HepG2 (cell line): ENCODE measurements around the gene CTCF. TPM values are rescaled to one million over a fixed set of nuclear protein-coding genes. Genes with fewer than 3 reads are reported as not detected.
A peak's percentile ranks its signal among the peaks of the same experiment; 100 is the strongest.

Experiments used
- ATAC-seq: fragments of 200-7000 bp; cut with Tn5 transposase; 3 replicates; pipeline ENCODE4 v1.9.1; 2020; ENCODE audit warnings: mild to moderate bottlenecking, moderate library complexity
- BruUV-seq: library from RNA; stranded (reverse); fragments of 400-500 nt; replicated peaks from 2 replicates; lab custom pipeline; 2021; lab: Mats Ljungman, UMichigan
- CTCF ChIA-PET: fragments of 300-600 bp; formaldehyde crosslinking; extraction: SDS; loops from one replicate; lab custom pipeline; 2021; ENCODE audit warnings: low total read pairs, inconsistent platforms, low intra/inter-chr PET ratio; lab: Yijun Ruan, JAX
- POLR2A ChIA-PET: fragments of 350-600 bp; sonication (Branson Sonifier 250); formaldehyde crosslinking; loops from one replicate; lab custom pipeline; 2020; ENCODE audit warnings: antibody characterized with exemption, inconsistent platforms; lab: Yijun Ruan, JAX
- DNase-seq: peaks from one replicate; pipeline ENCODE4 v3.0.0-alpha.2; 2015; ENCODE audit warnings: low spot score
- FAIRE-seq: peaks from 3 replicates; lab custom pipeline; 2011; peaks lifted over from hg19 to GRCh38; lab: Jason Lieb, UNC
- H2AFZ ChIP-seq: one replicate; pipeline ENCODE4 v1.6.1; 2011; ENCODE audit warnings: low read length, inconsistent platforms
- H3K27ac ChIP-seq: fragments of 300-600 bp; 3 replicates; pipeline ENCODE4 v1.8.0; 2011; ENCODE audit warnings: mixed run types, mild to moderate bottlenecking, mixed read lengths, low read length, inconsistent platforms; ENCODE audit not compliant: insufficient read depth; ENCODE audit errors: extremely low read length
- H3K27me3 ChIP-seq, 2 experiments: fragments of 200-600 bp in 1 of 2; 2 replicates in 1 of 2; 3 replicates in 1 of 2; pipeline versions ENCODE4 v1.6.0 to v1.8.0; 2011; ENCODE audit warnings: low read length in 2 of 2, mild to moderate bottlenecking in 2 of 2, moderate library complexity in 2 of 2, inconsistent platforms in 1 of 2; ENCODE audit not compliant: insufficient read depth in 2 of 2, control insufficient read depth in 1 of 2
- H3K36me3 ChIP-seq, 2 experiments: fragments of 200-600 bp in 1 of 2; replicated peaks in 1 of 2; 2 replicates in 1 of 2; 3 replicates in 1 of 2; pipeline versions ENCODE4 v1.5.1 to v1.8.0; 2011; ENCODE audit warnings: low read length in 2 of 2, inconsistent platforms in 1 of 2; ENCODE audit not compliant: insufficient read depth in 2 of 2, control insufficient read depth in 1 of 2
- H3K4me1 ChIP-seq: 2 replicates; pipeline ENCODE4 v1.5.1; 2012; ENCODE audit warnings: low read length, inconsistent platforms; ENCODE audit not compliant: insufficient read depth
- H3K4me2 ChIP-seq: 2 replicates; pipeline ENCODE4 v1.6.0; 2011; ENCODE audit warnings: low read depth, low read length, inconsistent platforms
- H3K4me3 ChIP-seq, 3 experiments: fragments of 200-600 bp in 1 of 3; sonication (generic), shearing (Covaris generic) in 1 of 3; replicated peaks in 1 of 3; 2 replicates each; pipeline ENCODE4 v1.5.1; 2011 to 2016; ENCODE audit warnings: low read length in 3 of 3, inconsistent platforms in 2 of 3, low read depth in 2 of 3, mild to moderate bottlenecking in 2 of 3, control low read depth in 1 of 3, mixed read lengths in 1 of 3; ENCODE audit not compliant: insufficient read depth in 1 of 3
- H3K79me2 ChIP-seq: one replicate; pipeline ENCODE4 v1.6.1; 2011; ENCODE audit warnings: low read length, inconsistent platforms; ENCODE audit not compliant: insufficient read depth
- H3K9ac ChIP-seq: 2 replicates; pipeline ENCODE4 v1.6.0; 2011; ENCODE audit warnings: mild to moderate bottlenecking, low read depth, low read length, inconsistent platforms; ENCODE audit not compliant: insufficient read depth
- H3K9me3 ChIP-seq: 2 replicates; pipeline ENCODE4 v1.5.1; 2012; ENCODE audit warnings: mild to moderate bottlenecking, low read length
- H4K20me1 ChIP-seq: 2 replicates; pipeline ENCODE4 v1.6.0; 2011; ENCODE audit warnings: inconsistent platforms, mild to moderate bottlenecking, low read length, moderate library complexity; ENCODE audit not compliant: insufficient read depth
- AKAP8 ChIP-seq: sonication (generic); formaldehyde crosslinking; IDR thresholded peaks from 2 replicates; pipeline ENCODE4 v1.5.1; 2020; ENCODE audit warnings: mild to moderate bottlenecking, missing genetic modification reagents
- CEBPZ ChIP-seq: IDR thresholded peaks from 2 replicates; pipeline ENCODE4 v1.6.1; 2012; ENCODE audit warnings: low read length, improper control_type of control experiment
- FLYWCH1 ChIP-seq: sonication (generic); formaldehyde crosslinking; IDR thresholded peaks from 2 replicates; pipeline ENCODE4 v1.8.1; 2023; ENCODE audit warnings: mild to moderate bottlenecking, missing genetic modification reagents
- HNF4A ChIP-seq: sonication (generic); formaldehyde crosslinking; IDR thresholded peaks from 2 replicates; pipeline ENCODE4 v1.4.0; 2020; ENCODE audit warnings: missing genetic modification reagents
- PAX8 ChIP-seq: sonication (generic); formaldehyde crosslinking; IDR thresholded peaks from 2 replicates; pipeline ENCODE4 v1.8.0; 2022; ENCODE audit warnings: mild to moderate bottlenecking, missing genetic modification reagents, borderline replicate concordance
- PRDM4 ChIP-seq: sonication (generic); formaldehyde crosslinking; IDR thresholded peaks from 2 replicates; pipeline ENCODE4 v1.9.0; 2021; ENCODE audit warnings: missing genetic modification reagents, borderline replicate concordance
- ZBTB7B ChIP-seq: sonication (generic); formaldehyde crosslinking; IDR thresholded peaks from 2 replicates; pipeline ENCODE4 v1.4.0; 2020; ENCODE audit warnings: missing genetic modification reagents
- ZNF331 ChIP-seq: sonication (generic); formaldehyde crosslinking; IDR thresholded peaks from 2 replicates; pipeline ENCODE4 v1.4.0; 2020; ENCODE audit warnings: missing genetic modification reagents
- ZNF510 ChIP-seq: sonication (generic); formaldehyde crosslinking; IDR thresholded peaks from 2 replicates; pipeline ENCODE4 v1.4.0; 2020; ENCODE audit warnings: low read depth, mild to moderate bottlenecking, missing genetic modification reagents
- ZNF605 ChIP-seq: sonication (generic); formaldehyde crosslinking; IDR thresholded peaks from 2 replicates; pipeline ENCODE4 v1.8.0; 2022; ENCODE audit warnings: mild to moderate bottlenecking, missing genetic modification reagents
- ZNF772 ChIP-seq: sonication (generic); formaldehyde crosslinking; IDR thresholded peaks from 2 replicates; pipeline ENCODE4 v1.5.0; 2020; ENCODE audit warnings: mild to moderate bottlenecking, missing genetic modification reagents
- ZNF776 ChIP-seq: sonication (generic); formaldehyde crosslinking; IDR thresholded peaks from 2 replicates; pipeline ENCODE4 v1.4.0; 2020; ENCODE audit warnings: mild to moderate bottlenecking, missing genetic modification reagents
- ZNF782 ChIP-seq: sonication (generic); formaldehyde crosslinking; IDR thresholded peaks from 2 replicates; pipeline ENCODE4 v1.4.0; 2020; ENCODE audit warnings: missing genetic modification reagents, mild to moderate bottlenecking, borderline replicate concordance
- ZSCAN29 ChIP-seq: sonication (generic); formaldehyde crosslinking; conservative IDR thresholded peaks from 2 replicates; pipeline ENCODE4 v1.4.0; 2020; ENCODE audit warnings: mild to moderate bottlenecking, missing genetic modification reagents
- WGBS: methylation state at CpG from one replicate; pipeline ENCODE4 v1.1.6; 2017; ENCODE audit warnings: low lambda C conversion rate; 5-methylcytosine and 5-hydroxymethylcytosine counted together
- in situ Hi-C: cut with HindIII; loops from 2 replicates; pipeline ENCODE4 v1.10.0; 2017; ENCODE audit warnings: low pct_unique_long_range_greater_than_20kb; ENCODE audit not compliant: extremely low pct_ligation_motif_present
- intact Hi-C: fragments of 100-400 bp; cut with micrococcal nuclease; formaldehyde crosslinking; loops from one replicate; pipeline ENCODE4 v1.10.0; 2022; ENCODE audit not compliant: unreplicated experiment
- polyA plus RNA-seq, 8 experiments: library from polyadenylated mRNA; depleted of rRNA in 3 of 8; stranded (reverse) in 7 of 8; unstranded in 1 of 8; fragments of >200 nt; fragmentation: Illumina TruSeq in 4 of 8; extraction: Trizol in 4 of 8; gene quantifications; 2 replicates each; pipeline versions ENCODE4 v1.2.1 to v1.2.3, GENCODE V29; 2011 to 2016; ENCODE audit warnings: low read depth in 4 of 8, missing spikeins in 1 of 8, mixed read lengths in 1 of 8; ENCODE audit not compliant: insufficient read depth in 1 of 8
- total RNA-seq, 5 experiments: library from RNA; depleted of rRNA; stranded (reverse); fragments of >200 nt; fragmentation: Illumina TruSeq; extraction: Trizol; gene quantifications; 2 replicates each; pipeline ENCODE4 v1.2.3, GENCODE V29; 2016; ENCODE audit warnings: low read depth in 1 of 5
- TF ChIP-seq, protein P1 (sequence below): sonication (generic); formaldehyde crosslinking; IDR thresholded peaks from 2 replicates; pipeline ENCODE4; 2020; ENCODE audit warnings: missing genetic modification reagents, mild to moderate bottlenecking, borderline replicate concordance

The CTCF gene
- total and polyA plus RNA-seq, 2 of the 13 experiments (the other 11 are each of a cell fraction or from before 2014, with no cell fraction given): 19.5 to 37.5 TPM

- ChIA-PET POLR2A (interaction anchor here (1.5 to 3.8 kb wide), 8 partner anchors 14 to 184 kb away, joined by 4 to 28 read pairs (median 5); partner anchors contain the start of genes ATP6V0D1, CTCF, RANBP10 and RIPOR1), CTCF (interaction anchor here (4.2 kb wide), 1 partner anchor 144 kb away, joined by 118 read pairs; no protein-coding TSS in a partner anchor)
- Histone ChIP-seq H3K27me3 (no peaks in the 10 kb centered on the region; a peak in 1 of 5 replicates), H2AFZ (no peak overlapping the region), H3K4me2 (peak overlapping the region; percentile 98), H3K79me2 (no peaks in the 10 kb centered on the region), H3K9ac (peak overlapping the region; percentile 76), H3K27ac (peak overlapping the region; percentile 67), H3K9me3 (no peaks in the 10 kb centered on the region), H3K4me1 (peaks cover 38% of the 10 kb centered on the region), H3K36me3 (peaks cover 0 to 3% of the 10 kb centered on the region in 2 experiments; a peak in 1 of 5 replicates), H3K4me3 (peak overlapping the region; percentile 77 to 96 (median 88); a peak in 5 of 6 replicates), H4K20me1 (no peaks in the 10 kb centered on the region)
- 54% methylated on average over 5 of the region's 5 CpGs for WGBS
- DNase-seq (no peak), FAIRE-seq (no peak), ATAC-seq (no peak)
- intact Hi-C loops: no loop called here
- in situ Hi-C loops: loop anchor here (5.0 to 10.0 kb wide), 2 partner anchors 142 to 269 kb away; partner anchors contain the start of genes CTRL, PSMB10, RANBP10 and TSNAXIP1
- BruUV-seq: TSS peak; percentile 62
- peak; percentile 26; the same call in 1 of the 2 replicates for TF ChIP-seq ZNF605 (CRISPR knock-in tag)
- TF ChIP-seq AKAP8 (CRISPR knock-in tag): no peak
- TF ChIP-seq PAX8: peak; percentile 84; the same call in 1 of the 2 replicates
- no peak for TF ChIP-seq ZBTB7B (CRISPR knock-in tag)
- TF ChIP-seq, protein P1, sequence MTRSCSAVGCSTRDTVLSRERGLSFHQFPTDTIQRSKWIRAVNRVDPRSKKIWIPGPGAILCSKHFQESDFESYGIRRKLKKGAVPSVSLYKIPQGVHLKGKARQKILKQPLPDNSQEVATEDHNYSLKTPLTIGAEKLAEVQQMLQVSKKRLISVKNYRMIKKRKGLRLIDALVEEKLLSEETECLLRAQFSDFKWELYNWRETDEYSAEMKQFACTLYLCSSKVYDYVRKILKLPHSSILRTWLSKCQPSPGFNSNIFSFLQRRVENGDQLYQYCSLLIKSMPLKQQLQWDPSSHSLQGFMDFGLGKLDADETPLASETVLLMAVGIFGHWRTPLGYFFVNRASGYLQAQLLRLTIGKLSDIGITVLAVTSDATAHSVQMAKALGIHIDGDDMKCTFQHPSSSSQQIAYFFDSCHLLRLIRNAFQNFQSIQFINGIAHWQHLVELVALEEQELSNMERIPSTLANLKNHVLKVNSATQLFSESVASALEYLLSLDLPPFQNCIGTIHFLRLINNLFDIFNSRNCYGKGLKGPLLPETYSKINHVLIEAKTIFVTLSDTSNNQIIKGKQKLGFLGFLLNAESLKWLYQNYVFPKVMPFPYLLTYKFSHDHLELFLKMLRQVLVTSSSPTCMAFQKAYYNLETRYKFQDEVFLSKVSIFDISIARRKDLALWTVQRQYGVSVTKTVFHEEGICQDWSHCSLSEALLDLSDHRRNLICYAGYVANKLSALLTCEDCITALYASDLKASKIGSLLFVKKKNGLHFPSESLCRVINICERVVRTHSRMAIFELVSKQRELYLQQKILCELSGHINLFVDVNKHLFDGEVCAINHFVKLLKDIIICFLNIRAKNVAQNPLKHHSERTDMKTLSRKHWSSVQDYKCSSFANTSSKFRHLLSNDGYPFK (CRISPR knock-in tag): no peak
- TF ChIP-seq PRDM4 (CRISPR knock-in tag): no peak
- TF ChIP-seq ZNF331 (CRISPR knock-in tag): no peak
- TF ChIP-seq ZNF772 (CRISPR knock-in tag): no peak
- peak; percentile 34; the same call in 1 of the 2 replicates for TF ChIP-seq ZSCAN29 (CRISPR knock-in tag)
- 0 out of 2 replicates have a peak, but pooled peaks have one; percentile 10 for TF ChIP-seq ZNF782
- no peak for TF ChIP-seq HNF4A (CRISPR knock-in tag)
- TF ChIP-seq ZNF776 (CRISPR knock-in tag): no peak
- no peak for TF ChIP-seq CEBPZ
- TF ChIP-seq ZNF510: no peak
- TF ChIP-seq FLYWCH1 (CRISPR knock-in tag): no peak
These were observed 103.3 kb downstream of the CTCF start for GRCh38 chr16:67665598-67665997.
